Activated B cell treated with CpG ODN at 0.5 μM for 24 hours (primary cell): ENCODE data around the gene PNKD. TPM values are rescaled to one million over a fixed set of nuclear protein-coding genes. Genes with fewer than 3 reads are reported as not detected.

Experiments used
- ATAC-seq: fragments of 200-7000 bp; cut with Tn5 transposase; one replicate; pipeline ENCODE4 v1.10.0; 2021; ENCODE audit warnings: low read depth, mild to moderate bottlenecking, moderate library complexity
- CTCF ChIA-PET: fragments of 350-600 bp; sonication (Branson Sonifier 250); formaldehyde crosslinking; loops from one replicate; lab custom pipeline; 2021; ENCODE audit warnings: antibody characterized with exemption; lab: Charles Lee
- POLR2A ChIA-PET: fragments of 350-600 bp; sonication (Branson Sonifier 250); formaldehyde crosslinking; loops from one replicate; lab custom pipeline; 2021; ENCODE audit warnings: antibody characterized with exemption; lab: Charles Lee
- DNase-seq: peaks from one replicate; pipeline ENCODE4 v3.0.0; 2022
- H3K27ac Mint-ChIP-seq: one replicate; pipeline ENCODE4 v1.8.0; 2020; ENCODE audit warnings: mixed read lengths
- H3K27me3 Mint-ChIP-seq: one replicate; pipeline ENCODE4 v1.8.0; 2021; ENCODE audit warnings: mixed read lengths
- H3K36me3 Mint-ChIP-seq: one replicate; pipeline ENCODE4 v1.8.0; 2021; ENCODE audit warnings: low read depth, mixed read lengths
- H3K4me1 Mint-ChIP-seq: one replicate; pipeline ENCODE4 v1.8.0; 2021; ENCODE audit warnings: mixed read lengths
- H3K4me3 Mint-ChIP-seq: one replicate; pipeline ENCODE4 v1.8.0; 2020; ENCODE audit warnings: mild to moderate bottlenecking, mixed read lengths
- H3K9me3 Mint-ChIP-seq: one replicate; pipeline ENCODE4 v1.8.0; 2020; ENCODE audit warnings: mixed read lengths
- intact Hi-C: fragments of 100-400 bp; cut with micrococcal nuclease; formaldehyde crosslinking; loops from one replicate; pipeline ENCODE4 v1.15.1; 2024
- total RNA-seq: library from RNA; stranded (reverse); gene quantifications from 2 replicates; pipeline ENCODE4 v1.2.3, GENCODE V29; 2022
- TF ChIP-seq, protein P1 (sequence below): fragments of 200-600 bp; IDR thresholded peaks from one replicate; pipeline ENCODE4 v1.8.0; 2022; ENCODE audit warnings: antibody characterized with exemption, mild to moderate bottlenecking

The PNKD gene
- total RNA-seq, 1 donor from 2014 or later: 21.0 TPM

DNA sequence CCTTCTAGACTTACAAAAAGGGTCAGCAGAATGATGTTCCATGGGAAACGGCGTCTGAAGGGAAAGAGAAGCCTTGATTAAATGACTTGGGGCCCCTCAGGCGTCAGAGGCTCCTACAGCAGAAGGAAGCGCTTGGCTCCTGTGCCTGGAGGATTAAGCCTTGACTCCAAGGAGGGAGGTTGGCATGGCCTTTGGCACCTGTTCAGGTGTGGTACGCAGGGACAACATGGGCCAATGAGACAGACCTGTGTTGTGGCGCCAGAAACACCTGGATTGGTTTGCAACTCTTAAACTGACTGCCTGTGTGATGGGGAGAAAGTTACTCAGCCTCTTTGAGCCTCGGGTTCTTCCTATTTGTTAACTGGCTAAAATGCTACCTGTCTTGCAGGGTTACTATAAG lies 7.6 kb downstream of the PNKD start:
- no peak for ATAC-seq
- no peaks in the 10 kb centered on the region for H3K9me3 Mint-ChIP-seq
- no peak for DNase-seq
- peaks cover 27% of the 10 kb centered on the region for H3K4me1 Mint-ChIP-seq
- no peak overlapping the region for H3K4me3 Mint-ChIP-seq
- POLR2A ChIA-PET: no interaction called here
- H3K36me3 Mint-ChIP-seq: peaks cover 86% of the 10 kb centered on the region
- CTCF ChIA-PET: no interaction called here
- TF ChIP-seq, protein P1, sequence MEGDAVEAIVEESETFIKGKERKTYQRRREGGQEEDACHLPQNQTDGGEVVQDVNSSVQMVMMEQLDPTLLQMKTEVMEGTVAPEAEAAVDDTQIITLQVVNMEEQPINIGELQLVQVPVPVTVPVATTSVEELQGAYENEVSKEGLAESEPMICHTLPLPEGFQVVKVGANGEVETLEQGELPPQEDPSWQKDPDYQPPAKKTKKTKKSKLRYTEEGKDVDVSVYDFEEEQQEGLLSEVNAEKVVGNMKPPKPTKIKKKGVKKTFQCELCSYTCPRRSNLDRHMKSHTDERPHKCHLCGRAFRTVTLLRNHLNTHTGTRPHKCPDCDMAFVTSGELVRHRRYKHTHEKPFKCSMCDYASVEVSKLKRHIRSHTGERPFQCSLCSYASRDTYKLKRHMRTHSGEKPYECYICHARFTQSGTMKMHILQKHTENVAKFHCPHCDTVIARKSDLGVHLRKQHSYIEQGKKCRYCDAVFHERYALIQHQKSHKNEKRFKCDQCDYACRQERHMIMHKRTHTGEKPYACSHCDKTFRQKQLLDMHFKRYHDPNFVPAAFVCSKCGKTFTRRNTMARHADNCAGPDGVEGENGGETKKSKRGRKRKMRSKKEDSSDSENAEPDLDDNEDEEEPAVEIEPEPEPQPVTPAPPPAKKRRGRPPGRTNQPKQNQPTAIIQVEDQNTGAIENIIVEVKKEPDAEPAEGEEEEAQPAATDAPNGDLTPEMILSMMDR: no peak
- H3K27me3 Mint-ChIP-seq: no peaks in the 10 kb centered on the region
- H3K27ac Mint-ChIP-seq: no peak overlapping the region
- intact Hi-C loops: no loop called here

DNA sequence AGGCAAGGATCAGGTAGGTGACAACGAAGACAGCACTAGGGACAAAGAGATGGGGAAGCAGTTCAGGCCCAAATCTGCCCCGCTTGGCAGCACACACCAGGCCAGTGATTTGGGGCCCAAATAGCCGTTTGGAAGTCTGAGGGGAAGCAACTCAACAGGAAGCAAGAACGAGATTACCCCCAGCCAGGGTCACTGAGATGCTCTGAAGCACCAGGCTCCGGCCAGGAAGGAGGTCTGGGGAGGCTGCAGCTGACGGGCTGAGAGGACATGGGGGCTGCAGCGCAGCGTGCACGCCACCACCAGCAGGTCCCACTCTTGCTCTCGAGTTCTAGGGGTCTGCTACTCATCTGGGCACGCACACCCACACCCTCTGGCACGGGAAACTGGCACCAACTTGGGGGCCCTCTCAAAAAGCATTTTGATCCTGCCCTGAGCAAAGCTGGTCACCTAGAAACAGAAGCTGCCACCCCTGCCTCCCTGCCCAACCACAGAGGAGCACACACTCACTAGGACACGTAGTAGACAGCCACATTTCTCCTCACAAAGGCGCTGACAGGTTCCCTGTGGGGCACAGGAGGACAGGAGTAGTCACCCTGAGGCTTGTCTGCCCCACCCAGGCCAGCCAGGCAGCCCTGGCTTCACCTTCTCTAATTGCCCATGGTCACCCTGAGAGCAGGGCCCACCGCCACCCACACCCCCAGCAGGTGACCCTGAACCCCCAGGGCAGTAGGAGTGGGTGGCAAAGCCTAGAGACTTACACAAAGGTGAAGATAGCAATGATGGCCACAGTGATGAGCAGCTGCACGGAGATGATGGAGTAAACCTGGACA lies 8.4 kb downstream of the PNKD start:
- intact Hi-C loops: no loop called here
- ChIA-PET POLR2A (no interaction called here), CTCF (no interaction called here)
- Mint-ChIP-seq H3K27me3 (no peaks in the 10 kb centered on the region), H3K4me3 (no peak overlapping the region), H3K9me3 (no peaks in the 10 kb centered on the region), H3K4me1 (peaks cover 30% of the 10 kb centered on the region), H3K36me3 (peaks cover 83% of the 10 kb centered on the region), H3K27ac (no peak overlapping the region)
- TF ChIP-seq, protein P1: no peak
- ATAC-seq (no peak), DNase-seq (no peak)

DNA sequence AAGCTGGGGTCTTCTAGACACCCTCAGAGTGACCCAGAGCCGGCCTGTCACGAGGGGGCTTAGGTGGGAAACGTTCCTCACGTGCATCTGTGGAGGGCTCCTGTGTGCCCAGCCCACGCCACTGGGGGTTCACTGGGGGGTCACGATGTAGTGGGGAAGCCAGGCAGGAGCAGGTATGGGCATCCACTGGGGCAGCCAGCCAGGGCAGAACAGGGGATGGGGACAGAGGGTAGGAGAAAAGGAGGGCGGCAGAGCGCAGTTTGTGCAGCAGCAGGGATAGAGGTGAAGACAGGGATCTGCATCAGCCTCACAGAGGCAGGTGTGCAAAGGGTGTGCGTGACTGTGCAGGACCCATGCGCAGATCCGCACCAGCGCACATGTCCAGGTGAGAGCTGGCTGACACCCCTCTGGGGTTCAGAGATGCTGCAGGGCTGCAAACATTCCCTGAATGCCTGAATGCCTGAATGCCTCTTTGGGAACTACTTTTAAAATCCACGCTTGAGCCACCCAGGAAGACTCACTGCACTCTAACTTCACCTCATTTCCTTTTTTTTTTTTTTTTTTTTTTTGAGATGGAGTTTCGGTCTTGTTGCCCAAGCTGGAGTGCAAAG lies 10.0 kb downstream of the PNKD start:
- intact Hi-C loops: no loop called here
- Mint-ChIP-seq H3K4me1 (peaks cover 33% of the 10 kb centered on the region), H3K36me3 (peaks cover 76% of the 10 kb centered on the region), H3K27ac (peak overlapping the region; percentile 53), H3K27me3 (no peaks in the 10 kb centered on the region), H3K9me3 (no peaks in the 10 kb centered on the region), H3K4me3 (no peak overlapping the region)
- DNase-seq (no peak), ATAC-seq (no peak)
- CTCF ChIA-PET: no interaction called here
- POLR2A ChIA-PET: no interaction called here
- TF ChIP-seq, protein P1: no peak

DNA sequence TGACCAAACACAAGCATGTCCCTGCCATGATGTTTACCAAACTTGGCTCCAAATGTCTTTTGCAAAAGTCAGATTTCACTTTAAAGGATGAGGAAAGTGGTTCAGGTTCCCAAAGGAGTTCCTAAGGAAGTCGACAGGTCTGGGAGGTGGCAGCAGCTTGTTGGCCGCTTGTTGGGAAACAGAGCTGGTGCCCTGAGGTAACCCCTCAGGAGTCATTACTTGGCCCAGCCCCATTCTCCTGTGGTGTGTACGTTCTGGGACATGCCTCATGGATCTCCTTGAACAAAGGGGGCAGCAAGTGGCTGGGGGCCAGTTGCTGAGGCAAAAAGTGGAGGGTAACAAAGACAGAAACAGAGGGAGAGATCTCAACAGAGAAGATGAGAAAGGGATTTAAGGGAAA lies 11.1 kb downstream of the PNKD start:
- no peak for ATAC-seq
- POLR2A ChIA-PET: interaction anchor here (0.6 kb wide), 1 partner anchor 280 kb away, joined by 3 read pairs; no protein-coding TSS in a partner anchor
- no peaks in the 10 kb centered on the region for H3K27me3 Mint-ChIP-seq
- intact Hi-C loops: no loop called here
- CTCF ChIA-PET: interaction anchor here (1.2 kb wide), 1 partner anchor 8 kb away, joined by 4 read pairs; no protein-coding TSS in a partner anchor
- H3K4me3 Mint-ChIP-seq: no peak overlapping the region
- TF ChIP-seq, protein P1: no peak
- peak overlapping the region; percentile 53 for H3K27ac Mint-ChIP-seq
- no peak for DNase-seq
- H3K9me3 Mint-ChIP-seq: no peaks in the 10 kb centered on the region
- H3K4me1 Mint-ChIP-seq: peaks cover 44% of the 10 kb centered on the region
- H3K36me3 Mint-ChIP-seq: peaks cover 66% of the 10 kb centered on the region
